ENCODE data around the gene ECT2.
A peak's percentile ranks its signal among the peaks of the same experiment; 100 is the strongest.
"Not testable (repeated sequence)": the region's sequence is repeated elsewhere in the genome, so short reads cannot be mapped to it uniquely, and the experiment has no call there.

ECT2 gene

DNA sequence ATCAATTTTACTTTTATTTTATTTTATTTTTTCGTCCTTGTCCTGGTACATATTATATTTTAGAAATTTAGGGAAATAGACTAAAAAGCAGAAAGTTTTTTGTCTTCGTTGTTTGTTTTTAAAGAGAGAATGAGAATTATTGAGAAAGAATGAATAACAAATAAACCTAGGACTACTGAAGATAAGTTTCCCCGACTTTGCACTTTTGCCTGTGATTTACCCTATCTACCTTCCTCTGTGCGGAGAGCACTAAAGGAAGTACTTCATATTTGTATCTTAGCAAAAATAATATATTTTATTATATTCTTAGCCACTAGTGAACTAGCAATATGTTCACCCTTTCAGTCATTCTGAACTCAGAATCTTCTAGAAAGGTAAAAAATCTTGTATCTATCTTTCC lies 60.6 kb downstream of the ECT2 start:
- Histone ChIP-seq H3K4me3 (ENCODE audit: low read length) (no peak overlapping the region), H3K27me3 (ENCODE audit: insufficient read depth, low read length) (no peaks in the 10 kb centered on the region), H3K27ac (ENCODE audit: low read depth, low read length) (no peak overlapping the region), H3K9me3 (ENCODE audit: insufficient read depth, low read depth, low read length) (no peaks in the 10 kb centered on the region), H3K9ac (ENCODE audit: low read depth, low read length) (no peak overlapping the region), H3K4me1 (ENCODE audit: insufficient read depth, low read length) (no peaks in the 10 kb centered on the region), H3K36me3 (ENCODE audit: insufficient read depth, low read length) (peaks cover 99% of the 10 kb centered on the region)
- 97% methylated on average over 3 of the region's 4 CpGs for WGBS

- Histone ChIP-seq H3K9ac (ENCODE audit: low read depth, low read length) (no peak overlapping the region), H3K4me3 (ENCODE audit: low read length) (no peak overlapping the region), H3K27me3 (ENCODE audit: insufficient read depth, low read length) (no peaks in the 10 kb centered on the region), H3K27ac (ENCODE audit: low read depth, low read length) (no peak overlapping the region), H3K4me1 (ENCODE audit: insufficient read depth, low read length) (no peaks in the 10 kb centered on the region), H3K9me3 (ENCODE audit: insufficient read depth, low read depth, low read length) (no peaks in the 10 kb centered on the region), H3K36me3 (ENCODE audit: insufficient read depth, low read length) (peaks cover 99% of the 10 kb centered on the region)
- WGBS, result no CpG with 5 or more reads among the region's 3 CpGs
Observed at GRCh38 chr3:172813462-172813861, 62.9 kb downstream of the ECT2 start.

DNA sequence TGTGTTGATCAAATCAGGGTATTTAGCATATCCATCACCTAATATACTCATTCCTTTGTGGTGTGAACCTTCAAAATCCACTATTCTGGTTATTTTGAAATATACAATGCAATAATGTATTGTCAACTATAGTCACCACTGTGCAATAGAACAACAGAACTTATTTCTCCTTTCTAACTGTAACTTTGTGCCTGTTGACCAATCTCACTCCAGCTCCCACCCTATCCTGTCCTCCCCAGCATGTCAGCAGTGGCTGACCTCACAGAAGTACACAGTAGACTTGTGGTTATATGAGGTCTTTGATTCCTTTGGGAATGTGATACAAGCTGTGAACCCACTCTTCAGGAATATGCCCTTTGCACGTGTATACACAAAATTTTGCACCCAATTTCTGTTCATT lies 64.2 kb downstream of the ECT2 start:
- WGBS, result 100% methylated on average over 1 of the region's 1 CpG
- peaks cover 99% of the 10 kb centered on the region for H3K36me3 ChIP-seq (ENCODE audit: insufficient read depth, low read length)
- H3K27me3 ChIP-seq (ENCODE audit: insufficient read depth, low read length), result no peaks in the 10 kb centered on the region
- no peak overlapping the region for H3K9ac ChIP-seq (ENCODE audit: low read depth, low read length)
- H3K9me3 ChIP-seq (ENCODE audit: insufficient read depth, low read depth, low read length), result no peaks in the 10 kb centered on the region
- no peaks in the 10 kb centered on the region for H3K4me1 ChIP-seq (ENCODE audit: insufficient read depth, low read length)
- no peak overlapping the region for H3K27ac ChIP-seq (ENCODE audit: low read depth, low read length)
- no peak overlapping the region for H3K4me3 ChIP-seq (ENCODE audit: low read length)

DNA sequence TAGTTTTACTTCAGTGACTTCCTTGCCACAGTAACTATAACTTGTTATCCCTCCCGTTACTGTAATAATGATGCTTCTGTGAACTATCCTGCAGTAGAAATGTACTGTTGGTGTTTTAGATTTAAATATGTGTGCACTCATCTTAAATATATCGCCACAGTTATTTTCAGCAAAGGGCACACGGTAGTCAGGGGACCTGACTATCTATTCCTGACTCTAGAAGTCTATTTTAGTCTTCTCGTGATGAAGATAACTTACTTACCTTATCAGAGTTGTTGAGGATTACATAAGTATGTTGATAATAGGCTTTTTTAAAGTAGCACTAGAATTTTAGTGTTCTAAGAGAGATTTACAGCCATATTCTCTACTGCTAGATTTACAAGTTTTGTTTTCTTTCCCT lies 65.3 kb downstream of the ECT2 start:
- WGBS, result 100% methylated on average over 3 of the region's 4 CpGs
- Histone ChIP-seq H3K4me3 (ENCODE audit: low read length) (no peak overlapping the region), H3K9me3 (ENCODE audit: insufficient read depth, low read depth, low read length) (no peaks in the 10 kb centered on the region), H3K36me3 (ENCODE audit: insufficient read depth, low read length) (peaks cover 99% of the 10 kb centered on the region), H3K4me1 (ENCODE audit: insufficient read depth, low read length) (no peaks in the 10 kb centered on the region), H3K27ac (ENCODE audit: low read depth, low read length) (no peak overlapping the region), H3K9ac (ENCODE audit: low read depth, low read length) (no peak overlapping the region), H3K27me3 (ENCODE audit: insufficient read depth, low read length) (no peaks in the 10 kb centered on the region)

DNA sequence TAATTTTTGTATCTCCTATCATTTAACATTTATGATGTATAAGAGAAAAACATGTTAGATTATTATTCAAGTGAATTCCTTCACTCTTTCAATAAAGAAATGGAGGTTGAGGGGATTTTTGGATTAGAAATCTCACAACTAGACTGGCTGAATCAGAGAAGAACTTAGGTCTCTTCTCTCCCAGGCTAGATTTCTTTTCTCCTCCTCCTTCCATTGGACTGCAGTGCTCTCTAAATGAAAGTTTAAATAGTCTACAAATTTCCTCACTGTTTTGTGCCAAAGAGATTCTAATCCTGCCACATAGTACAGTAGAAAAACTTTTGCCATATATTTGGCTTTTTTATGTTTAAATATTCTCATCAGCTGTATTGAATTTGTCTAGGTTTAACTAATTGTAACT lies 65.8 kb downstream of the ECT2 start:
- H3K27ac ChIP-seq (ENCODE audit: low read depth, low read length), result peak overlapping the region; percentile 12; the same call in 1 of the 2 replicates
- no peaks in the 10 kb centered on the region for H3K27me3 ChIP-seq (ENCODE audit: insufficient read depth, low read length)
- H3K9ac ChIP-seq (ENCODE audit: low read depth, low read length), result no peak overlapping the region
- no peak overlapping the region for H3K4me3 ChIP-seq (ENCODE audit: low read length)
- H3K9me3 ChIP-seq (ENCODE audit: insufficient read depth, low read depth, low read length), result no peaks in the 10 kb centered on the region
- H3K36me3 ChIP-seq (ENCODE audit: insufficient read depth, low read length), result peaks cover 99% of the 10 kb centered on the region
- H3K4me1 ChIP-seq (ENCODE audit: insufficient read depth, low read length), result no peaks in the 10 kb centered on the region

- no peak overlapping the region for H3K4me3 ChIP-seq (ENCODE audit: low read length)
- H3K27me3 ChIP-seq (ENCODE audit: insufficient read depth, low read length), result no peaks in the 10 kb centered on the region
- H3K9ac ChIP-seq (ENCODE audit: low read depth, low read length), result no peak overlapping the region
- no peaks in the 10 kb centered on the region for H3K4me1 ChIP-seq (ENCODE audit: insufficient read depth, low read length)
- no peaks in the 10 kb centered on the region for H3K9me3 ChIP-seq (ENCODE audit: insufficient read depth, low read depth, low read length)
- H3K36me3 ChIP-seq (ENCODE audit: insufficient read depth, low read length), result peaks cover 99% of the 10 kb centered on the region
- no CpG with 5 or more reads among the region's 2 CpGs for WGBS
- no peak overlapping the region for H3K27ac ChIP-seq (ENCODE audit: low read depth, low read length)
Observed at GRCh38 chr3:172816968-172817367, 66.4 kb downstream of the ECT2 start.

DNA sequence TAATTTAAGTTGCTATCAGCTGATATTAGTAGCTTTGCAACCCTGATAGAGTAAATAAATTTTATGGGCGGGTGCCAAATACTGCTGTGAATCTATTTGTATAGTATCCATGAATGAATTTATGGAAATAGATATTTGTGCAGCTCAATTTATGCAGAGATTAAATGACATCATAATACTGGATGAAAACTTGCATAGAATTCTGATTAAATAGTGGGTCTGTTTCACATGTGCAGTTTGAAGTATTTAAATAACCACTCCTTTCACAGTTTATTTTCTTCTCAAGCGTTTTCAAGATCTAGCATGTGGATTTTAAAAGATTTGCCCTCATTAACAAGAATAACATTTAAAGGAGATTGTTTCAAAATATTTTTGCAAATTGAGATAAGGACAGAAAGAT lies 70.0 kb downstream of the ECT2 start:
- Histone ChIP-seq H3K9me3 (ENCODE audit: insufficient read depth, low read depth, low read length) (no peaks in the 10 kb centered on the region), H3K27me3 (ENCODE audit: insufficient read depth, low read length) (no peaks in the 10 kb centered on the region), H3K36me3 (ENCODE audit: insufficient read depth, low read length) (peaks cover 68% of the 10 kb centered on the region), H3K4me1 (ENCODE audit: insufficient read depth, low read length) (no peaks in the 10 kb centered on the region), H3K4me3 (ENCODE audit: low read length) (no peak overlapping the region), H3K27ac (ENCODE audit: low read depth, low read length) (no peak overlapping the region), H3K9ac (ENCODE audit: low read depth, low read length) (no peak overlapping the region)
- WGBS, result 0% methylated on average over 1 of the region's 2 CpGs

DNA sequence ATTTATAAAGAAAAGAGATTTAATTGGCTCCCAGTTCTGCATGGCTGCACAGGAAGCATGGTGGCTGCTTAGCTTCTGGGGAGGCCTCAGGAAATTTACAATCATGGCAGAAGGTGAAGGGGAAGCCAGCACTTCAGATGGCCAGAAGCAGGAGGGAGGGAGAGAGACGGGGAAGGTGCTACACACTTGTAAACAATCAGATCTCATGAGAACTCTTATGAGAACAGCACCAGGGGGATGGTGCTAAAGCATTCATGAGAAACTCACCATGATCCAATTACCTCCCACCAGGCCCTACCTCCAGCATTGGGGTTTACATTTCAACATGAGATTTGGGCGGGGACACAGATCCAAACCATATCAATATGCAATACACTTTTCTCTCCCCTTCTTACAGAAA lies 73.7 kb downstream of the ECT2 start:
- Histone ChIP-seq H3K27me3 (ENCODE audit: insufficient read depth, low read length) (no peaks in the 10 kb centered on the region), H3K9ac (ENCODE audit: low read depth, low read length) (no peak overlapping the region), H3K4me3 (ENCODE audit: low read length) (no peak overlapping the region), H3K36me3 (ENCODE audit: insufficient read depth, low read length) (peaks cover 30% of the 10 kb centered on the region), H3K9me3 (ENCODE audit: insufficient read depth, low read depth, low read length) (no peaks in the 10 kb centered on the region), H3K4me1 (ENCODE audit: insufficient read depth, low read length) (no peaks in the 10 kb centered on the region), H3K27ac (ENCODE audit: low read depth, low read length) (no peak overlapping the region)
- WGBS, result 93% methylated on average over 2 of the region's 2 CpGs

- H3K4me3 ChIP-seq (ENCODE audit: low read length); H3K27ac ChIP-seq (ENCODE audit: low read depth, low read length); H3K9me3 ChIP-seq (ENCODE audit: insufficient read depth, low read depth, low read length); H3K27me3 ChIP-seq (ENCODE audit: insufficient read depth, low read length); H3K36me3 ChIP-seq (ENCODE audit: insufficient read depth, low read length); H3K4me1 ChIP-seq (ENCODE audit: insufficient read depth, low read length); H3K9ac ChIP-seq (ENCODE audit: low read depth, low read length): not testable (repeated sequence)
- WGBS, result 92% methylated on average over 1 of the region's 2 CpGs
Observed at GRCh38 chr3:172827231-172827630, 76.7 kb downstream of the ECT2 start.

DNA sequence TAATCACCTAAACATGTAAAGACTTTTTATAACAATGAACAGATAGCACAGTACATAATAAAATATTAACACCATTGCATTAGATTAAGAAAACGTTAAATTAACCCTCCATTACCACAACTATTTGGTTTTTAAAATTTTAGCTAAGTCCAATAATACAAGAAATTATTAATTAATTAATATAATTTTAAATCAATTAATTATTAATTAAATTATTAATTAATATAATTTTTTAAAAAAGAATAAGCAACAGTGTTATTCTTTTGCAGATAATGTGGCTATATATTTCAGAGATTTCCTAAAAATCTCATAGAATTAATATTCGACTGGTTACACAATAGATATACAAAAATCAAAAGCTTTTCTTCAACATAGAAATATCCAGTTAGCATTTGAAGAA lies 82.5 kb downstream of the ECT2 start:
- no peaks in the 10 kb centered on the region for H3K4me1 ChIP-seq (ENCODE audit: insufficient read depth, low read length)
- H3K9ac ChIP-seq (ENCODE audit: low read depth, low read length), result no peak overlapping the region
- H3K4me3 ChIP-seq (ENCODE audit: low read length), result no peak overlapping the region
- no peak overlapping the region for H3K27ac ChIP-seq (ENCODE audit: low read depth, low read length)
- WGBS, result no CpG with 5 or more reads among the region's 2 CpGs
- no peaks in the 10 kb centered on the region for H3K9me3 ChIP-seq (ENCODE audit: insufficient read depth, low read depth, low read length)
- no peaks in the 10 kb centered on the region for H3K27me3 ChIP-seq (ENCODE audit: insufficient read depth, low read length)
- H3K36me3 ChIP-seq (ENCODE audit: insufficient read depth, low read length), result no peaks in the 10 kb centered on the region

- H3K4me3 ChIP-seq (ENCODE audit: low read length), result no peak overlapping the region
- no peaks in the 10 kb centered on the region for H3K36me3 ChIP-seq (ENCODE audit: insufficient read depth, low read length)
- no peaks in the 10 kb centered on the region for H3K27me3 ChIP-seq (ENCODE audit: insufficient read depth, low read length)
- WGBS, result 60% methylated on average over 5 of the region's 6 CpGs
- no peak overlapping the region for H3K27ac ChIP-seq (ENCODE audit: low read depth, low read length)
- no peaks in the 10 kb centered on the region for H3K9me3 ChIP-seq (ENCODE audit: insufficient read depth, low read depth, low read length)
- H3K9ac ChIP-seq (ENCODE audit: low read depth, low read length), result no peak overlapping the region
- H3K4me1 ChIP-seq (ENCODE audit: insufficient read depth, low read length), result peaks cover 7% of the 10 kb centered on the region; the same call in 1 of the 2 replicates
Observed at GRCh38 chr3:172836390-172836997, 86.0 kb downstream of the ECT2 start.

GRCh38 chr3:172839679-172840078 lies 89.2 kb downstream of the ECT2 start:
- Histone ChIP-seq H3K9ac (ENCODE audit: low read depth, low read length) (no peak overlapping the region), H3K36me3 (ENCODE audit: insufficient read depth, low read length) (no peaks in the 10 kb centered on the region), H3K4me1 (ENCODE audit: insufficient read depth, low read length) (peaks cover 7% of the 10 kb centered on the region; the same call in 1 of the 2 replicates), H3K9me3 (ENCODE audit: insufficient read depth, low read depth, low read length) (no peaks in the 10 kb centered on the region), H3K27me3 (ENCODE audit: insufficient read depth, low read length) (no peaks in the 10 kb centered on the region), H3K27ac (ENCODE audit: low read depth, low read length) (no peak overlapping the region), H3K4me3 (ENCODE audit: low read length) (no peak overlapping the region)
- 93% methylated on average over 4 of the region's 4 CpGs for WGBS

Data from HUES64 (cell line).